K562 (cell line): Measurements from ENCODE around the gene BCAS1. TPM values are rescaled to one million over a fixed set of nuclear protein-coding genes. Genes with fewer than 3 reads are reported as not detected.

Source experiments
- ATAC-seq: fragments of 200-7000 bp; cut with Tn5 transposase; 3 replicates; pipeline ENCODE4 v1.9.1; 2020; ENCODE audit warnings: moderate library complexity
- BruUV-seq: library from RNA; stranded (reverse); fragments of 400-500 nt; replicated peaks from 2 replicates; lab custom pipeline; 2021; lab: Mats Ljungman, UMichigan
- CTCF ChIA-PET: fragments of 300-600 bp; formaldehyde crosslinking; extraction: SDS; loops from one replicate; lab custom pipeline; 2021; ENCODE audit warnings: low intra/inter-chr PET ratio; lab: Yijun Ruan, JAX
- POLR2A ChIA-PET: fragments of 300-600, 350-650 bp; sonication (Branson Sonifier 250); formaldehyde crosslinking; extraction: SDS; loops from one replicate; lab custom pipeline; 2021; ENCODE audit warnings: antibody characterized with exemption, inconsistent platforms; lab: Yijun Ruan, JAX
- DNase-seq, 4 experiments: peaks; one replicate each; pipeline versions ENCODE4 v3.0.0 to v3.0.0-alpha.2; 2011 to 2018; ENCODE audit warnings: low spot score in 3 of 4, mixed read lengths in 3 of 4; ENCODE audit errors: extremely low read depth in 1 of 4
- FAIRE-seq: peaks from 2 replicates; lab custom pipeline; 2011; peaks lifted over from hg19 to GRCh38; lab: Jason Lieb, UNC
- H2AFZ ChIP-seq: 2 replicates; pipeline ENCODE4 v1.6.0; 2011; ENCODE audit warnings: low read depth, low read length, control low read depth, inconsistent platforms
- H3K27ac ChIP-seq: fragments of 200-600 bp; 3 replicates; pipeline ENCODE4 v1.8.0; 2011; ENCODE audit warnings: low read depth, mild to moderate bottlenecking, control low read depth, inconsistent platforms, low read length, moderate library complexity, mixed read lengths; ENCODE audit errors: extremely low read depth
- H3K27me3 ChIP-seq, 2 experiments: fragments of 300-600 bp in 1 of 2; 2 replicates in 1 of 2; 3 replicates in 1 of 2; pipeline versions ENCODE4 v1.6.0 to v1.8.0; 2011; ENCODE audit warnings: inconsistent platforms in 2 of 2, low read length in 2 of 2, mild to moderate bottlenecking in 1 of 2, mixed read lengths in 1 of 2, moderate library complexity in 1 of 2; ENCODE audit not compliant: control insufficient read depth in 2 of 2, insufficient read depth in 2 of 2
- H3K36me3 ChIP-seq: fragments of 300-600 bp; 3 replicates; pipeline ENCODE4 v1.8.0; 2011; ENCODE audit warnings: mild to moderate bottlenecking, low read length, inconsistent platforms; ENCODE audit not compliant: control insufficient read depth, insufficient read depth
- H3K4me1 ChIP-seq, 2 experiments: fragments of 200-600 bp in 1 of 2; replicated peaks in 1 of 2; 2 replicates in 1 of 2; 3 replicates in 1 of 2; pipeline versions ENCODE4 v1.5.1 to v1.8.0; 2011; ENCODE audit warnings: inconsistent platforms in 2 of 2, low read length in 2 of 2, mild to moderate bottlenecking in 1 of 2, mixed read lengths in 1 of 2, moderate library complexity in 1 of 2; ENCODE audit not compliant: control insufficient read depth in 2 of 2, insufficient read depth in 2 of 2
- H3K4me2 ChIP-seq: 2 replicates; pipeline ENCODE4 v1.6.1; 2011; ENCODE audit warnings: low read length, control low read depth, inconsistent platforms, mixed read lengths; ENCODE audit not compliant: insufficient read depth
- H3K4me3 ChIP-seq: fragments of 200-600 bp; sonication (generic), shearing (Covaris generic); 2 replicates; pipeline ENCODE4 v1.5.1; 2016; ENCODE audit warnings: control low read depth, inconsistent platforms
- H3K79me2 ChIP-seq: fragments of 200-600 bp; 3 replicates; pipeline ENCODE4 v1.8.0; 2011; ENCODE audit warnings: low read length, inconsistent platforms; ENCODE audit not compliant: control insufficient read depth, insufficient read depth
- H3K9ac ChIP-seq, 2 experiments: 2 replicates each; pipeline versions ENCODE4 v1.6.0 to v1.6.1; 2011; ENCODE audit warnings: low read depth in 2 of 2, low read length in 2 of 2, control low read depth in 1 of 2, inconsistent platforms in 1 of 2, mild to moderate bottlenecking in 1 of 2, mixed read lengths in 1 of 2; ENCODE audit not compliant: insufficient read depth in 1 of 2
- H3K9me1 ChIP-seq: one replicate; pipeline ENCODE4 v1.6.0; 2011; ENCODE audit warnings: inconsistent platforms, mild to moderate bottlenecking, low read length, moderate library complexity; ENCODE audit not compliant: control insufficient read depth, insufficient read depth
- H3K9me3 ChIP-seq: replicated peaks from 2 replicates; pipeline ENCODE4 v1.5.1; 2011; ENCODE audit warnings: low read depth, low read length, inconsistent platforms; ENCODE audit not compliant: control insufficient read depth, insufficient read depth
- H4K20me1 ChIP-seq: replicated peaks from 2 replicates; pipeline ENCODE4 v1.6.1; 2011; ENCODE audit warnings: low read length, inconsistent platforms, mixed read lengths; ENCODE audit not compliant: control insufficient read depth, insufficient read depth
- BRD9 ChIP-seq: fragments of 450-650 bp; IDR thresholded peaks from 2 replicates; pipeline ENCODE4 v1.6.1; 2018; ENCODE audit warnings: low read depth; ENCODE audit not compliant: partially characterized antibody
- CBX2 ChIP-seq: fragments of 200-600 bp; sonication (generic); IDR thresholded peaks from one replicate; pipeline ENCODE4 v1.6.1; 2012; ENCODE audit warnings: mild to moderate bottlenecking, low read length, inconsistent platforms; ENCODE audit not compliant: insufficient read depth, poor library complexity, severe bottlenecking
- DEAF1 ChIP-seq: fragments of 450-650 bp; formaldehyde crosslinking; IDR thresholded peaks from 2 replicates; pipeline ENCODE4 v1.4.0; 2020; ENCODE audit warnings: mild to moderate bottlenecking, moderate library complexity
- EWSR1 ChIP-seq: fragments of 450-650 bp; IDR thresholded peaks from 2 replicates; pipeline ENCODE4 v1.6.1; 2018; ENCODE audit warnings: borderline replicate concordance, mild to moderate bottlenecking, low read depth, moderate library complexity; ENCODE audit not compliant: partially characterized antibody
- FUS ChIP-seq: fragments of 200-400 bp; formaldehyde crosslinking; optimal IDR thresholded peaks from 2 replicates; pipeline ENCODE3; 2017; ENCODE audit warnings: low read depth, low read length
- HLTF ChIP-seq: fragments of 450-650 bp; IDR thresholded peaks from 2 replicates; pipeline ENCODE4 v1.6.1; 2016
- RFX1 ChIP-seq: fragments of 450-650 bp; IDR thresholded peaks from 2 replicates; pipeline ENCODE4 v1.6.1; 2016; ENCODE audit warnings: mild to moderate bottlenecking, moderate library complexity
- TFE3 ChIP-seq: fragments of 450-650 bp; formaldehyde crosslinking; IDR thresholded peaks from 2 replicates; pipeline ENCODE4 v1.4.0; 2020; ENCODE audit warnings: mild to moderate bottlenecking, mixed read lengths
- THRB ChIP-seq: fragments of 450-650 bp; formaldehyde crosslinking; conservative IDR thresholded peaks from 2 replicates; pipeline ENCODE4 v1.4.0; 2022; ENCODE audit warnings: mild to moderate bottlenecking, missing genetic modification characterization
- ZBTB11 ChIP-seq, 3 experiments: fragments of 200-800 bp in 1 of 3; fragments of 250-450 bp in 1 of 3; fragments of 450-650 bp in 1 of 3; sonication (Bioruptor Pico) in 1 of 3; sonication (Bioruptor generic) in 1 of 3; formaldehyde crosslinking in 1 of 3; IDR thresholded peaks; 2 replicates each; pipeline versions ENCODE4 v1.6.1 to v1.8.0; 2016 to 2022; ENCODE audit warnings: mild to moderate bottlenecking in 2 of 3, missing genetic modification characterization in 2 of 3, missing compliant biosample characterization in 1 of 3, moderate library complexity in 1 of 3
- ZBTB7A ChIP-seq: IDR thresholded peaks from 2 replicates; pipeline ENCODE4 v1.6.1; 2011; ENCODE audit warnings: low read depth, mild to moderate bottlenecking, low read length, moderate library complexity, borderline replicate concordance; ENCODE audit not compliant: control insufficient read depth
- ZNF75A ChIP-seq: fragments of 450-650 bp; formaldehyde crosslinking; IDR thresholded peaks from 2 replicates; pipeline ENCODE4 v1.4.0; 2020; ENCODE audit warnings: mild to moderate bottlenecking
- WGBS: fragments of 100-300 bp; shearing (Covaris generic); methylation state at CpG from one replicate; pipeline ENCODE4 v1.1.6; 2016; ENCODE audit warnings: low coverage, mixed read lengths; ENCODE audit not compliant: insufficient coverage; ENCODE audit errors: missing lambda C conversion rate; 5-methylcytosine and 5-hydroxymethylcytosine counted together
- in situ Hi-C: fragments of 300-500 bp; cut with MboI; formaldehyde crosslinking; loops from 4 replicates; pipeline ENCODE4 v1.15.0; 2018; ENCODE audit warnings: inconsistent platforms, mixed read lengths
- intact Hi-C: fragments of 100-400 bp; cut with micrococcal nuclease; formaldehyde crosslinking; loops from 2 replicates; pipeline ENCODE4 v1.14.2; 2022
- polyA plus RNA-seq, 8 experiments: library from polyadenylated mRNA; depleted of rRNA in 4 of 8; stranded (reverse) in 5 of 8; unstranded in 3 of 8; fragments of >200 nt; fragmentation: Nextera tagmentation in 2 of 8; fragmentation: Illumina TruSeq in 1 of 8; extraction: Ambion mirVana in 2 of 8; extraction: Trizol in 1 of 8; gene quantifications; 2 replicates each; pipeline versions ENCODE4 v1.2.1 to v1.2.3, GENCODE V29; 2011 to 2014; ENCODE audit warnings: inconsistent platforms in 1 of 8, missing spikeins in 1 of 8
- total RNA-seq, 7 experiments: library from RNA; depleted of rRNA in 6 of 7; stranded (reverse); fragments of >200 nt in 6 of 7; fragmentation: Illumina TruSeq in 2 of 7; extraction: Trizol in 2 of 7; gene quantifications; 2 replicates each; pipeline versions ENCODE4 v1.2.1 to v1.2.3, GENCODE V29; 2011 to 2021; ENCODE audit warnings: low replicate concordance in 1 of 7

Gene BCAS1
- total and polyA plus RNA-seq, 9 of the 15 experiments (the other 6 are each of a cell fraction or from before 2014, with no cell fraction given), result 0.18 to 2.3 (median 0.93) TPM

- FAIRE-seq, result no peak
- H3K27ac ChIP-seq, result no peak overlapping the region
- peak; percentile 32; the same call in 1 of the 2 replicates for TF ChIP-seq TFE3 (CRISPR knock-in tag)
- peak in 1 of 3 experiments; percentile 67; a peak in 2 of 6 replicates for TF ChIP-seq ZBTB11 (CRISPR knock-in tag; IDR thresholded peaks at IDR 0.05)
- TF ChIP-seq THRB (CRISPR knock-in tag), result no peak
- TF ChIP-seq CBX2, result no peak
- no peak for TF ChIP-seq DEAF1 (CRISPR knock-in tag)
- peak; percentile 26 for TF ChIP-seq EWSR1
- TF ChIP-seq ZBTB7A, result no peak
- no peak for TF ChIP-seq FUS
- TF ChIP-seq RFX1, result no peak
- no peak for TF ChIP-seq ZNF75A (CRISPR knock-in tag)
- TF ChIP-seq HLTF, result no peak
- no peak for TF ChIP-seq BRD9
- TF ChIP-seq, all 486 proteins: peak for 3
- BruUV-seq, result no TSS peak
- H3K9me3 ChIP-seq, result no peaks in the 10 kb centered on the region
- POLR2A ChIA-PET, result no interaction called here
- H3K4me3 ChIP-seq, result no peak overlapping the region
- 1% methylated on average over 5 of the region's 5 CpGs for WGBS
- no peak overlapping the region for H3K9ac ChIP-seq
- no peaks in the 10 kb centered on the region for H3K36me3 ChIP-seq
- intact Hi-C loops, result no loop called here
- CTCF ChIA-PET, result no interaction called here
- H2AFZ ChIP-seq, result no peak overlapping the region
- in situ Hi-C loops, result no loop called here
- peaks cover 3 to 13% of the 10 kb centered on the region in 2 experiments; a peak in 3 of 5 replicates for H3K27me3 ChIP-seq
- H3K9me1 ChIP-seq, result no peaks in the 10 kb centered on the region
- no peaks in the 10 kb centered on the region for H4K20me1 ChIP-seq
- H3K4me1 ChIP-seq, result no peaks in the 10 kb centered on the region
- H3K4me2 ChIP-seq, result no peak overlapping the region
- ATAC-seq, result no peak
- DNase-seq, result no peak
- no peaks in the 10 kb centered on the region for H3K79me2 ChIP-seq
Measured at GRCh38 chr20:53981130-53981529, 89.3 kb downstream of the BCAS1 start.
